Nucleus accumbens (tissue), 56 donors: ENCODE measurements around the gene RALGAPA1.
A peak's percentile ranks its signal among the peaks of the same experiment; 100 is the strongest.
"Not testable (repeated sequence)": the region's sequence is repeated elsewhere in the genome, so short reads cannot be mapped to it uniquely, and the experiment has no call there.

Source experiments
- DNase-seq, 56 donors: peaks; one replicate each; lab custom pipeline; 2025; lab: John Stamatoyannopoulos, UW

RALGAPA1 gene

DNA sequence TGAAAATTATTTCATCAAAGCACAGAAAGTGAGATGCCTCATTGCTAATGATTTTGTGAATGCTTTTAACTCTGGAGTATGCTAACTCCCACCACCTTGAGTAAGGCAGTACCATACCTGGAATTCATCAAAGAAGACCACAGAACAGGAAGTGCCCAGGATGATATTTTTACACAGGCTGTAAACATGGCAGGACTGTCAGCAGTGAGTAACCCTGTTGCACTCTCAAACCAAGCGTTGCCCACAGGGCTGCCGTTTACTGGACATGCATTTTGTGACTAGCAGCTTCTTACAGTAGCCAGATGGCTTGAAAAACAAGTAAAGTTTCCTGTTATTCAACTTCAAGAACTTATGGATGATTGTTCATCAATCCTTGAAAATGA lies 42.4 kb downstream of the RALGAPA1 start:
- DNase-seq: no peak

DNA sequence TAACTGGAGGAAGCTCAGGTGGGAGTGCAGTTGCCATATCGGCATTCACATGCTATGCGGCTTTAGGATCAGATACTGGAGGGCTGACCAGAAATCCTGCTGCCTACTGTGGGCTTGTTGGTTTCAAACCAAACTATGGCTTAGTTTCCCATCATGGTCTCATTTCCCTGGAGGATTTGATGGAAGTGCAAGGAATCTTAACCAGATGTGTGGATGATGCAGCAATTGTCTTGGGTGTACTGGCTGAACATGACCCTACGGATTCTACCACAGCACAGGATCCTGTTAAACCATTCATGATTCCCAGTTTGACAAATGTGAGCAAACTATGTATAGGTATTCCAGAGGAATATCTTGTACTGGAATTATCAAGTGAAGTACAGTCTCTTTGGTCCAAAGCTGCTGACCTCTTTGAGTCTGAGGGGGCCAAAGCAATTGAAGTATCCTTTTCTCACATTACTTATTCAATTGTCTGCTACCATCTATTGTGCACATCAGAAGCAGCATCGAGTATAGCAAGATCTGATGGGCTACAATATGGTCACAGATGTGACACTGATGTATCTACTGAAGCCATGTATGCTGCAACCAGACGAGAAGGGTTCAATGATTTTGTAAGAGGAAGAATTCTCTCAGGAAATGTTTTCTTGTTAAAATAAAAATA lies 42.9 kb downstream of the RALGAPA1 start:
- DNase-seq: no peak

DNA sequence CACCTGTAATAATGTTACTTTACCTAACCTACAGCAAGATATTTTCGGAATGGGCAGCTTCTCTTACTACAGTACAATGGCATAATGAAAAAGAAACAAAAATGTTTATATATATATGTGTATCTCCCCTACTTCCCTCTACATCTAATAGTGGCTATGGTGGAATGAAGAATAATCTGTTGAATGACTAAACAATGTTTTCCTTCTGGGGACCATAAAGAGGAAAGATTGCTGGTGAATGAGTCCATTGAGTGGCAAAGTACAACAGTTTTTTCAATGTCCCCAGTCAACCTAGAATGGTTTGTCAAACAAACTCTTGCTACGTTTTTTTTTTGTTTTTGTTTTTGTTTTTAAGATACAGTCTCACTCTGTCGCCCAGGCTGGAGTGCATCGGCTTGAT lies 47.2 kb downstream of the RALGAPA1 start:
- DNase-seq: no peak

DNA sequence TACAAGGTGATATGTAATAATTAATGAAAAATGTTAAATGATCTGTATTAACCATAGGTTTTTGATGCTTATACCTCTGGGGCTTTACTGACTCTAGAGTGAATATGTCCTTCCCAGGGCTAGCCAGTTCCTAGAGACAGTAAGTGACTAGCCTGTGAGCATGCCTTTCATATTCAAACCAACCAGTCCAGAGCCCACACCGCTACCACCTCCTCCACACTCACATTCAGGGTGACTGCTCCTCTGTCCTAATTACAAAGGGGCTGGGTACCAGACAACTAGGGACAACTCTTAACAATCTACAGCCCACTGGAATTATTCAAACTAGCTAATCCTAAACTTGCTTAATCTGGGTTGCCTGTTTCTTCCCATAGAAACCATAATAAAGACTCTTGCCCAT lies 49.0 kb downstream of the RALGAPA1 start:
- DNase-seq: no peak

- DNase-seq: no peak
Measured at GRCh38 chr14:35758523-35759129, 50.5 kb downstream of the RALGAPA1 start.

DNA sequence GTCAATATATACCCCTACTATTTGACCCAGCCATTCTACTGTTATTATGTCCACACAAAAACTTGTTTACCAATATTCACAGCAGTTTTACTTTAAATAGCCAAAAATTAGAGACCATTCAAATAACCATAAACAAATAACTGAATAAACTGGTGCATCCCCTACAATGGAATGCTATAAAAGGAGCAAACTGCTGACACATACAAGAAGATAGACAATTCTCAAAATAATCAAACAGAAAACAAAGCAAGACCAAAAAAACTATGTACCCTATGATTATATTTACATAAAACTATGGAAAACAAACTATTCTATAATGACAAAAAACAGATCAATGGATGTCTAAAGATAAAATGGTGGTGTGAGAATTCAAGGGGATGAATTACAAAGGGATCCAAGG lies 54.4 kb downstream of the RALGAPA1 start:
- no peak for DNase-seq

DNA sequence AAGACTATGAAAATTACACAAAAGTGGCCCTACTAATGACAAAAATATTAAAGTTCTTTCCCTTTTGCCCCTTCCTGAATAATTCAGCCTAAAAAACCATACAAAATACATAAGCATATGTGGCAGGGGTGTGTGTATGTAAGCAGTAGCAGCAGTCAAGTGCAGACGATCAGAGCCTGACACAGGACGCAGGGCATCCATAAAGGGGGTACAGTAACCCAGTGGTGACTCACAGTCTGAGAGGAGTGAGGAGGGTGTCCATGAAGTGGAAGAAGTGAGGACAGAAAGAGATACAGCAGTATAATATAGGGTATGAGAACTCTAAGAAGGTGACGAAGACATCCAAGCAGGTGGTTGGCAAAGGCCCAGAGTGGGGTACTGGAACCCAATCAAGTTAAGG lies 56.7 kb downstream of the RALGAPA1 start:
- DNase-seq: peak in 1 of 56 donors; percentile 7

DNA sequence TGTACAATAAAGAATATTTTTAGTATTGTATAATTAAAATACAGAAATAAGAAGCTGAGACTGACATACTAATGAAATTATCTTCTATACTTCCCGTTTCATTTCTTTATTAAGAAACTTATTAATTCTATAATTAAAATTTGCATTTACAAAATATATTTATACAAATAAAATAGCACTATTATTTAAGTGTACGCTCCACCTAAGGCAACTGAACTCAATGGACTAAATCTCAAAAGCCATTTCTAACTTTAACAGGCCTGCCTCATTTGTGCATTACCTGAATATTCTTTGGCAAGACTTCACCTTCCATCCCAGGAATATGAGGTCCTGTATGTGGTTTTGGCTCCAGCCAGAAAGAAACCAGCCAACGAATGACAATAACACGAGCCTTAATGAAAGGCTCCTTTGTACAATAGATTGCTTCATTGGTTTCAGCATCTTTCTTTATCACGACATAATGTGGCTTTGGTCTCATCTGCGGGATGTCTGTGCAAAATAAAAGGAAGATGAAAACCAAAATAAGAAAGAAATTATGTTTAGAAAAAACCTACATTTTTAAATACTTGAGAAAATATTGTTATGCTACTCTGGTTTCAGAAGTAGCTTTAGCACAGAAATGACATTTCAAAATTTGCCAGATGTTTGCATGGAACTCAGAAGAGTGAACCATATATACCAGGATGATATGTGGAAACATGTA lies 58.7 kb downstream of the RALGAPA1 start:
- no peak for DNase-seq

DNA sequence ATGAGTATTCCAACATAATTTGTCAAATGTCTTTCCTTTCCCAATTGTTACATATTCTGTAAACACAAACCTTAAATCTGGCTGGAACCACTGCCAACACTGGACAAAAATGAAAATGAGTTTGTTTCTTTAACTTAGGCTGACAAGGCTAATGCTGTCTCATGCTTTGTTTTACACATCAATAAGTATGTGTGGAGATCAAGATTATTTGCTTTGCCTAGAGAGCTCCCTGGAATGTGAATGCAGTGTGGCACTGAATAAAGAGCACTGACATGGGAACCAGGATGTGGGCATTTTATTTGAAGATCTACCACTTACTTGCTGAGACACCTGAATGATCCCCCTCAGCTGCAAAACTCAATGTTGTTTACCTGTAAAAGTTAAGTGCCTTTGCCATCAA lies 61.7 kb downstream of the RALGAPA1 start:
- DNase-seq: no peak

GRCh38 chr14:35742442-35742841 lies 66.7 kb downstream of the RALGAPA1 start:
- no peak for DNase-seq

DNA sequence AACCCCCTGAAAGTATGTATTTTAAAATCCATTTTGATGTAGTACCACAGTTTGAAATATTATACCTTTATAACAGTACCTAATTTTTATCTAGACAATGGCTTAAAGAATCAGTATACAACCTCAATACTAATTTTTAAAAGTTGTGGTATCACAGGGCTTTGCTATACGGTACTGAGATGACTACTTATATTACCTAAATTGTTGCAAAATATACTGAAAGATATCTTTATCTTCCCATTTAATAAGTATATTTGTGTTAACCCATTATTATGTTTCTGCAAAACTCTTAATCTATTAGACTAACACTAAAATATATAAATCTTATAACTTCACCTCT lies 67.1 kb downstream of the RALGAPA1 start:
- no peak for DNase-seq

DNA sequence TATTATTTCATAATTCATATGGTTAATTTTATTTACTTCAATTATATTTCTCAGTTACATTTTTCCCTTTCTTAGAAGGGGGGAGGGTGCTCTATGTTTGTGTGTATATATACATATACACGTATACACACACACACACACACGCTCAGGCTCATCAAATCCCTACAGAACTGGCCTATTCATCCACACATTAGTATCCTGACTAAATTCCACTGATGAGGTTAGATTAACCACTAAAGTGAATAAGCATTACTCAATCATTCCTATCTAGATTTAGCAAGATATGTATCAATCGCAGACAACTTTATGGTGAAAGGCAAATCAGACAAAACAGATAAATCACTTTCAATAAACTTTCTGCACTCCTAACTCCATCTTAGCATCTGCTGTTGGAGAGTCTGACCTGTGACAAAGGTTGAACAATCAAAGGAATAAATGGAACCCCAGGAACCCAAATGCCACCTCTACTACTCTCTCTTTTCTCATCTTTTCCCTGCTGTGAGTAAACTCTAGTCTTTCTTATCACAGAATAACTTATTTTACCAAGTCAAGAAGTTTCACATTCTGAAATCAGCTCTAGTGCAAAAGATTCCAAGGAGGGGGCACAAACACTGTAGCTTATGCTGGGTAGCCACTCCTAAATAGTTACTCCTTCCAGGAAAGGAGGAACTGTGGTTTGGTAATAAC lies 67.6 kb downstream of the RALGAPA1 start:
- no peak for DNase-seq

DNA sequence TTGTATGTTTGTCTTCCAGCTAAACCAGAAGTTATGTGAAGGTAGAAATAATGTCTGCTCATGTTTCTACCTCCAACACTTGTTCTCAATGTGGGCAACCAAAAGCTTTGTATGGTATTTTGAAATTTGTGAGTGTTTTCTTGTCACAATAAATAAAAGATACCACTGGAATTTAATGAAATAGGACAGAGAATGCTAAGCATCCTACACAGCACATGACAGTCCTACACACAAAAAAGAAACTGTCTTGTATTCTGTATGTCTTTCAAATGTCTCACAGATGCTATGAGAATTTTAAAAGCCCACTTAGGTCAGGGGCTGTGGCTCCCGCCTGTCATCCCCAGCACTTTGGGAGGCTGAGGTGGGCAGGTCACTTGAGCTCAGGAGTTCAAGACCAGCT lies 68.9 kb downstream of the RALGAPA1 start:
- no peak for DNase-seq

DNA sequence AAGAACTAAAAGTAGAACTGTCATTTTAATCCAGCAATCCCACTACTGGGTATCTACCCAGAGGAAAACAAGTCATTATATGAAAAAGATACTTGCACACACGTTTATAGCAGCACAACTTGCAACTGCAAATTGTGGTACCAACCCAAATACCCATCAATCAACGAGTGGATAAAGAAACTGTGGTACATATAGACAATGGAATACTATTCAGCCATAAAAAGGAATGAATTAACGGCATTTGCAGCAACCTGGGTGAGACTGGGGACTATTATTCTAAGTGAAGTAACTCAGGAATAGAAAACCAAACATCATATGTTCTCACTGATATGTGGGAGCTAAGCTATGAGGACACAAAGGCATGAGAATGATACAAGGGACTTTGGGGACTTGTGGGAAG lies 73.9 kb downstream of the RALGAPA1 start:
- DNase-seq: not testable (repeated sequence)

- DNase-seq: not testable (repeated sequence)
Measured at GRCh38 chr14:35733510-35733909, 75.6 kb downstream of the RALGAPA1 start.

DNA sequence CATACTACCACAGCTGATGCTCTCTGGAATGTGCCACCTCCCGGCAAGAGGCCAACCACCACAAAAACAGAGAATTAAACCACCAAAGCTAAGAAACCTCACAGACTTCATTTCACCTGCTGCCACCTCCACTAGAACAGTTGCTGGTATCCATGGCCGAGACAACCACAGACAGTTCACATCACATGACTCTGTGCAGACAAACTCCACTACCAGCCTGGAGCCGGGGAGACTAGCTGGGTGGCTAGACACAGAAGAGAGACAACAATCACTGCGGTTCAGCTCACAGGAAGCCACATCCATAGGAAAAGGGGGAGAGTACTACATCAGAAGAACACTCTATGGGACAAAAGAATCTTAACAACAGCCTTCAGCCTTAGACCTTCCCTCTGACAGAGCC lies 78.2 kb downstream of the RALGAPA1 start:
- DNase-seq: no peak

- DNase-seq: no peak
Measured at GRCh38 chr14:35727764-35728163, 81.3 kb downstream of the RALGAPA1 start.

- DNase-seq: no peak
Measured at GRCh38 chr14:35725930-35726329, 83.2 kb downstream of the RALGAPA1 start.

- DNase-seq: no peak
Measured at GRCh38 chr14:35715079-35715478, 94.0 kb downstream of the RALGAPA1 start.

DNA sequence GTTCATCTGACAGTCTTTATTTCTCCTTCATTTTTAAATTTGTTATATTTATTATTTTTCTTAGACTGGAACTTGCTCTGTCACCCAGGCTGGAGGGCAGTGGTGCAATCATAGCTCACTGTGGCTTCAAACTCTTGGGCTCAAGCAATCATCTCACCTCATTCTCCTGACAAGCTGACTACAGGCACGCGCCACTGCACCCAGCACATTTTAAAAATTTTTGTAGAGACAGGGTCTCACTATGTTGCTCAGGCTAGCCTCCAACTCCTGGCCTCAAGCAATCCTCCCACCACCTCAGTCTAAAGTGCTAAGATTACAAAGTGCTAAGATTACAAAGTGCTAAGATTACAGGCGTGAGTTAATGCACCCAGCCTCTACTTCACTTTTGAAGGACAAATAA lies 96.6 kb downstream of the RALGAPA1 start:
- DNase-seq: no peak

DNA sequence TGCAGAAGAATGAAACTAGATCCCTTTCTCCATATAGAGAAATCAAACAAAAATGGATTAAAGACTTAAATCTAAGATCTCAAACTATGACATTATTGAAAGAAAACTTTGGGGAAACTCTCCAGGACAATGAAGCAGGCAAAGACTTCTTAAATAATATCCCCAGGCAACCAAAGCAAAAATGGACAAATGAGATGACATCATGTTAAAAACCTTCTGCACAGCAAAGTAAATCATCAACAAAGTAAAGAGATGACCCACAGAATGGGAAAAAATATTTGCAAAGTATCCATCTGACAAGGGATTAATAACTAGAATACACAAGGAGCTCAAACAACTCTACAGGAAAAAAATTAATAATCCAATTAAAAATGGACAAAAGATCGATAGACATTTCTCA lies 101.0 kb downstream of the RALGAPA1 start:
- no peak for DNase-seq

DNA sequence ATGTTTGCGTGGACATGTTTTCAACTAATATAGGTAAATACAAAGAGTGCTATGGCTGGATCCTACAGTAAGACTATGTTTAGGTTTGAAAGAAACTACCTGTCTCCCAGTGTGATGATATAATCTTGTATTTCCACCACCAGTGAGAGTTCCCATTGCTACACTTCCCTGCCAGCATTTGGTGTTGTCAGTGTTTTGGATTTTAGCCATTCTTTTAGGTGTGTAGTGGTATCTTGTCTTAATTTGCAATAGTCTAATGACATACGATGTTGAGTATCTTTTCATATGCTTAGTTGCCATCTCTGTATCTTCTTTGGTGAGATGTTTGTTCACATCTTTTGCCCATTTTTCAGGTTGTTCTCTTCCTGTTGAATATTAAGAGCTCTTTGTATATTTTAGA lies 103.5 kb downstream of the RALGAPA1 start:
- no peak for DNase-seq
